ENCODE results near the gene NR2F2. TPM values are rescaled to one million over a fixed set of nuclear protein-coding genes. Genes with fewer than 3 reads are reported as not detected.

The NR2F2 gene
- total RNA-seq, 4 donors from 2014 or later: 10.5 to 21.5 (median 18.9) TPM

DNA sequence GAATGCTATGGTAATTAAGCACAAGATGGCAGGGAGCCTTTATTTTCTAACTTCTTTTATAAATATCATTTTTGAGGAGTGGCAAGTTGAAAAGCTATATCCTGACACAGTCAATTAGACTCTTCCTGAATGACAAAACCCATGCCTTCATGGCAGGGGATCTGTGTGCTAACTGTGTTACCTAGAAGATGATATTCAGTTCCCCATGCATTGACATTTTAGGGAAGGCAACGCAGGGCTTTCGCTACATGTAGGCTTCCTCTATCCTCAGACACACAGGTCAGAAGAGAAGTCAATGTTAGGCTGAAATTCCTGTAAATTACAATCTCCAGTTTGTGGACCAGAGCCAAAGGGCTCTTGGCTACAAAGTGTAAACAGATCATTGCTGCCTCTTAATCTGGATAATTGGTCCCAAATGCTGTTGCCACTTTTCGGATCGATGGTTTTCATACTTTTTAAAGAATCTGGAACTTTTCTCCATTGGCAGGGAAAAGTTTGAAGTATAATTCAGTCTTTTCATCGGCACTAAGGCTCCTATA, 22.6 kb upstream of the NR2F2 start:
- TF ChIP-seq, protein P1, sequence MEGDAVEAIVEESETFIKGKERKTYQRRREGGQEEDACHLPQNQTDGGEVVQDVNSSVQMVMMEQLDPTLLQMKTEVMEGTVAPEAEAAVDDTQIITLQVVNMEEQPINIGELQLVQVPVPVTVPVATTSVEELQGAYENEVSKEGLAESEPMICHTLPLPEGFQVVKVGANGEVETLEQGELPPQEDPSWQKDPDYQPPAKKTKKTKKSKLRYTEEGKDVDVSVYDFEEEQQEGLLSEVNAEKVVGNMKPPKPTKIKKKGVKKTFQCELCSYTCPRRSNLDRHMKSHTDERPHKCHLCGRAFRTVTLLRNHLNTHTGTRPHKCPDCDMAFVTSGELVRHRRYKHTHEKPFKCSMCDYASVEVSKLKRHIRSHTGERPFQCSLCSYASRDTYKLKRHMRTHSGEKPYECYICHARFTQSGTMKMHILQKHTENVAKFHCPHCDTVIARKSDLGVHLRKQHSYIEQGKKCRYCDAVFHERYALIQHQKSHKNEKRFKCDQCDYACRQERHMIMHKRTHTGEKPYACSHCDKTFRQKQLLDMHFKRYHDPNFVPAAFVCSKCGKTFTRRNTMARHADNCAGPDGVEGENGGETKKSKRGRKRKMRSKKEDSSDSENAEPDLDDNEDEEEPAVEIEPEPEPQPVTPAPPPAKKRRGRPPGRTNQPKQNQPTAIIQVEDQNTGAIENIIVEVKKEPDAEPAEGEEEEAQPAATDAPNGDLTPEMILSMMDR (IDR thresholded peaks at IDR 0.05; ENCODE audit: low read depth): no peak

- TF ChIP-seq, protein P1 (IDR thresholded peaks at IDR 0.05; ENCODE audit: low read depth): no peak
These were observed 21.3 kb upstream of the NR2F2 start for GRCh38 chr15:96309143-96309660.

DNA sequence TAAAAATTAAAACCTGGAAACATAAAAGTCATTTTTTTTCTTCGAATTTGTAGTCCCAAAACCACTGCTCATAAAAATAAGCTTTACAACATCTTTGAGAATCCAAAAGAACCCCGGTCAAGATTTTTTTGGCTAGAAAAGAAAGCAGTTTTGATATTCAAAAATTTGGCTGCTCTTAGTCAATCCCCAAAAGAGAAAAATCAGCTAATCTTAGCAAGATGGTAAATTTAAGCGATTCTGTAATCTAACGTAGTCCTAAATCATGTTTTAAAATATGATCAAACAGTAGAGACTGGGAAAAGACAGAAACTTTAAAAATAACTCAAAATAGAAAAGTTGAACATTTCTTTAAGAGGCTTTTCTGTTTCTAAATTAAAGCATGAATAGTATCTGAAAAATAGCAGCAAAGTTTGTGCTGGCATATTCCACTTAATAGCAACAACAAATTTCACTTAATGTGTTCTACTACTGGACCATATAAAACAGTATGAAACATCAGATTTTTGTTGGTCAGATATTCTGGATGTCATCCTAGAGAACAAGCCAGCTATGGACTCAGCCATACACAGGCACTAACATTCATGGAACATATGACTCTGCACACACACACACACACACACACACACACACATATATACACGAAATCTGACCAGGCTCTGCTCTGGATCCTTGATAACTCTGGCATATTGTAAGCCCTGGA, 19.1 kb upstream of the NR2F2 start:
- TF ChIP-seq, protein P1 (IDR thresholded peaks at IDR 0.05; ENCODE audit: low read depth): no peak

- TF ChIP-seq, protein P1 (IDR thresholded peaks at IDR 0.05; ENCODE audit: low read depth): no peak
These were observed 18.6 kb upstream of the NR2F2 start for GRCh38 chr15:96311956-96312294.

- TF ChIP-seq, protein P1 (IDR thresholded peaks at IDR 0.05; ENCODE audit: low read depth): no peak
These were observed 17.7 kb upstream of the NR2F2 start for GRCh38 chr15:96312641-96313335.

DNA sequence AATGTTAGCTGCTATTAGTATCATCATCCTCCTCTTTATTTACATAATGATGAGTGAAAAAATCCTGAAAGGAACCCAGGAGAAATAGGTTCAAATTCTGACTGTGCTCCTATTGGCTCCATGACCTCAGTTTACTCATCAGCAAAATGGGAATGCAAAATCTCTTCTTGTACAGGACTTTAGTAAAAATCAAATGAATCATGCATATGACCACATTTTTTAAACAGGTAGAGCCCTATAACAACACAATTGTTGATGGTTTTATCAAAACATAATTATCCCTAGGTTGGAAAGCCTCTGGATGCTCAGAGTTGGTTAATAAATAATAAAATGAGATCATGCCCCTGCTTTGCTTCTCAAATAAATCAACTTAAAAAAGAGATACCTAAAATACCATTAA, 16.0 kb upstream of the NR2F2 start:
- TF ChIP-seq, protein P1 (IDR thresholded peaks at IDR 0.05; ENCODE audit: low read depth): no peak

- TF ChIP-seq, protein P1 (IDR thresholded peaks at IDR 0.05; ENCODE audit: low read depth): no peak
These were observed 15.5 kb upstream of the NR2F2 start for GRCh38 chr15:96314963-96315362.

Measured in subcutaneous adipose tissue (tissue), 4 donors.